22Rv1 (cell line): ENCODE measurements around the gene LRMDA.

Experiments
- H3K27ac ChIP-seq: fragments of 450-650 bp; 2 replicates; pipeline ENCODE4 v1.5.1; 2017
- ZFX ChIP-seq: fragments of 450-650 bp; IDR thresholded peaks from 2 replicates; pipeline ENCODE4 v1.6.1; 2017; ENCODE audit warnings: antibody characterized with exemption, borderline replicate concordance
- TF ChIP-seq, protein P1 (sequence below): fragments of 450-650 bp; IDR thresholded peaks from 2 replicates; pipeline ENCODE4 v1.5.1; 2017; ENCODE audit warnings: mild to moderate bottlenecking

LRMDA gene

DNA sequence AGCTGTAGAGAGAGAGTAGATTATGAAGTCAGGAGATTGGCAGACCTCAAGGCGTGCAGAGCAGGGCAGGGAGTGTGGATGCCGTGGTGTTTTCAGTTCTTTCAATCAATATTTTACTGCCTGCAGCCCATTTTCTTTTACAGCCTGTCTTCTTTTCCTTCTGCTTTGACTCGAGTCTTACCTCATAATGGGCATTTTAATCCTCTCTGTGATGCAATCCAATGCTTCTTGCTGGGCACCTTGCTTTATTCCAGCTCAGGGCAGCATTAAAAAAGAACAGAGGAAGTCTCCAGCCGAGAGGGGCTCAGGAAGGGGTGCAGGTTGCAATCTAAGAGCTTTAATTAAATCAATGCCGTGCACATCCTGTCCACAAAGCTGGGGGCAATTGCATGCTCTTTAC, 839.0 kb downstream of the LRMDA start:
- H3K27ac ChIP-seq, result no peak overlapping the region
- TF ChIP-seq ZFX, result no peak
- TF ChIP-seq, protein P1, sequence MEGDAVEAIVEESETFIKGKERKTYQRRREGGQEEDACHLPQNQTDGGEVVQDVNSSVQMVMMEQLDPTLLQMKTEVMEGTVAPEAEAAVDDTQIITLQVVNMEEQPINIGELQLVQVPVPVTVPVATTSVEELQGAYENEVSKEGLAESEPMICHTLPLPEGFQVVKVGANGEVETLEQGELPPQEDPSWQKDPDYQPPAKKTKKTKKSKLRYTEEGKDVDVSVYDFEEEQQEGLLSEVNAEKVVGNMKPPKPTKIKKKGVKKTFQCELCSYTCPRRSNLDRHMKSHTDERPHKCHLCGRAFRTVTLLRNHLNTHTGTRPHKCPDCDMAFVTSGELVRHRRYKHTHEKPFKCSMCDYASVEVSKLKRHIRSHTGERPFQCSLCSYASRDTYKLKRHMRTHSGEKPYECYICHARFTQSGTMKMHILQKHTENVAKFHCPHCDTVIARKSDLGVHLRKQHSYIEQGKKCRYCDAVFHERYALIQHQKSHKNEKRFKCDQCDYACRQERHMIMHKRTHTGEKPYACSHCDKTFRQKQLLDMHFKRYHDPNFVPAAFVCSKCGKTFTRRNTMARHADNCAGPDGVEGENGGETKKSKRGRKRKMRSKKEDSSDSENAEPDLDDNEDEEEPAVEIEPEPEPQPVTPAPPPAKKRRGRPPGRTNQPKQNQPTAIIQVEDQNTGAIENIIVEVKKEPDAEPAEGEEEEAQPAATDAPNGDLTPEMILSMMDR, result no peak

DNA sequence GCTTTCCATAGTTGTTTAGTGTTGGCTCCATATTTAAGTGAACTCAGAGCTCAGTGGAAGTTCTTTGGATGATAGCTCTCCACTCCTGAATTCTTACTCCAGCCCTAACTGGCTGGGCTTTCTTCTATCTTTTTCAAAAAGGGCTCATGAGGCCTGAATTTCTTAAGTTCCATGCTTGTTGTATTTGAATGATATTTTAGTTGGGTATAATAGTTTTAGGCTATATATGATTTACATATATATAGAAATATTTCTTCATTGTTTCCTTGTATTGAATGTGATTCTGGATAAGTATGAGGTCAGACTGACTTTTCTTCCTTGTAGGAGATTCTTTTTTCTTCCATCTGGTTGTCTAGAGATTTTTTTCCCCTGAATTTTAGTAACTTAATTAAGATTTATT, 843.5 kb downstream of the LRMDA start:
- TF ChIP-seq, protein P1, result no peak
- no peak for TF ChIP-seq ZFX
- H3K27ac ChIP-seq, result no peak overlapping the region

DNA sequence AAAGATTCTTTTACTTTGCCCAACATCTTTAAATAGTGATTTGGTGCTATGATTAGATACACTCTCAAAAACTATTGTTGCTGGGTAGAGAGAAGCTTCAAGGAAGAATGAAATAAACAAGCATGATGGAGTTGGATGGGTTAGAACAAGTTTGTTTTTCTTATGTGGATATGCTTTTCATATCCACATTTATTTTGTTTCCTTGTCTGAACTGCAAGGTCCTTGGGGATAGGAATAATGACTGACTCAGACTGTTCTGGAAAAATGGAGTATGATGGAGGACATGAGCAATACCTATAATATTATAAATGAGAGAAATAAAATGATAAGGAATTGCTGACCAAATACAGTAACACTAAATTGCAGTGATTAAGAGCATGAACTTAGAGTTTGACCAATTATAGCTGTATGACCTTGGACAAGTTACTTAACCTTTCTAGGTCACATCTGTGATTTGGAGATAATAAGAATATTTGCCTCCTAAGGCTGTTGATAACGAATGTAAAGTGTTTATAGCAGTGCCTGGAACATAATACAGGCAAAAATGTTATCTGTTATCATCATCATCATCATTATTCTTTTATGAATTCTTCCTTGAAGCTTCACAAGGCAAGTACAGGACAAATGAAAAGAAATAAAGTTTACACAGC, 847.5 kb downstream of the LRMDA start:
- no peak overlapping the region for H3K27ac ChIP-seq
- TF ChIP-seq, protein P1, result no peak
- TF ChIP-seq ZFX, result no peak

DNA sequence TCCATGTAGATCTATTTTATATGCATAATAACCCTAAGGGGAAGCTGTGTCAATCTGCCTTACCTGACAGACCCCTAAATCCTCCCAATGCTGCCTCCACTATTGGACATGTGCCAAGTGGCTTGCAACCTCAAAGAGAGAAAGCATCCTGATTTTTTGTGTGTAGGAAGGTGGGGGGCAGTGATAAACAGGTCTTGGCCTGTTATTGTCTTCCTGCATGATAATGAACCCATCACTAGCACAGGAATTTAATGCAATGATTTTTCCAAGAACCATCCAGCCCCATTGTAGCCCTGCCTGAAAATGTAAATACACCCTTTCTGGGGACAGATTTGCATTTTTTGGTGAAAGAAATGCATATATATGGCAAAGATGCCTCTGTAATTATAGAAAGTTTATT, 850.2 kb downstream of the LRMDA start:
- TF ChIP-seq, protein P1, result 0 out of 2 replicates have a peak, but pooled peaks have one; percentile 3
- TF ChIP-seq ZFX, result no peak
- H3K27ac ChIP-seq, result peak overlapping the region; percentile 99

DNA sequence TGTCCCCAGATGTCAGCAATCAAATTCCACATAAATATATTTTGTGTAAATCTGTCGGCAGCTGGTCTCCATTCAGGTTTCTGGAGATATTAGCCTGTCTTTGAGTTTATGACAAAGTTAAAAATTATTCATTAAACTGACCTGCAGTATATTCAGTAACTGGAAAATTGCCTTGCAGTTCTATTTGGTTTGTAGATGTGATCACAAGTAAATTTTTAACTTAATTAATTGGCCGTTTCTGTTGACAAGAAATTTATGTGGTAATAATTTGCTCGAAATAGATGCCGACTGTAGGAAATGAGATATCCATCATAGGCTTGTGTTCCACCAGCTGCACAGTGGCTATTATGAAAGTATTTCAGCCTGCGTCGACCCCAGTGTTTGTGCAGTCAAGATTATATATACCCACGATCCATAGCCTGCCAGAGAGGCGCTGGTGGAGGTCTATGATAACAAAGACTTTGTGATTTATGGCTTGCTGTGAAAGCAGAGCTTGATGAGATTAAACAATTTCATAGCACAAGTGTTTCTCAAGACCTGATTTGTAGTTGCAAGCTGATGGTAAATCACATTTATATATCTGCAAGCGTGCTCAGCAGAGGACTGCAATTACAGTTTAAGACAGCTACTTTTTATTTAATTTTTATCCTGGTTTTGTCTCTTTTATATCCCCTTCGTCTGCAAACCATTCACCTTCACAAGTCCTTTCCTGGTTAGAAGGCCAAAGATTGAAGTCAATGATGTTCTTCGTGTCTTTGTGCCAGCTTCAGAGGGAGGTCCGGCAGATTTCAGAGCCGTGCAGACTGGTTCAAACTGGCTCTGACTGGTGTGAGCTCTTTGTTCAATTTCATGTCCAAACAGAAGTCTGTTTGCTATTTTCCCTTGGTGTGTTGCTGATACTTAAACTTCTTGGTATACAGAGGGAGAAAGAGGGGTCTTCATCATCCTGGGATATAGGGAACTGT, 850.9 kb downstream of the LRMDA start:
- H3K27ac ChIP-seq, result peak overlapping the region; percentile 99
- TF ChIP-seq, protein P1, result 0 out of 2 replicates have a peak, but pooled peaks have one; percentile 4
- TF ChIP-seq ZFX, result no peak

DNA sequence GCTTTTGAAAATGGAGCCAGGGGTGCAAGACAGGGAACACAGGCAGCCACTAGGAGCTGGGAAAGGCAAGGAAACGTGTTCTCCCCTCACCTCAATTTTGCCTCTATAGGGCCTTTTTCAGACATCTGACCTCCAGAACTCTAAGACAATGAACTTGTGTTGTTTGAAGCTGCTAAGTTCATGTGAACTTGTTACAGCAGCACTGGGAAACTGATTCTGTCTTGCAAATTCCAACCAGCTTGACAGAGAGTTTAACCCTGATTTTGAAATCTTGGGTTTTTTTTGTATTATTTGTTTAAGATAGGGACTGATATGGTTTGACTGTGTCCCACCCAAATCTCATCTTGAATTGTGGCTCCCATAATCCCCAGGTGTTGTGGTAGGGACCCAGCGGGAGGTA, 852.9 kb downstream of the LRMDA start:
- H3K27ac ChIP-seq, result peak overlapping the region; percentile 99
- TF ChIP-seq, protein P1, result no peak
- no peak for TF ChIP-seq ZFX

DNA sequence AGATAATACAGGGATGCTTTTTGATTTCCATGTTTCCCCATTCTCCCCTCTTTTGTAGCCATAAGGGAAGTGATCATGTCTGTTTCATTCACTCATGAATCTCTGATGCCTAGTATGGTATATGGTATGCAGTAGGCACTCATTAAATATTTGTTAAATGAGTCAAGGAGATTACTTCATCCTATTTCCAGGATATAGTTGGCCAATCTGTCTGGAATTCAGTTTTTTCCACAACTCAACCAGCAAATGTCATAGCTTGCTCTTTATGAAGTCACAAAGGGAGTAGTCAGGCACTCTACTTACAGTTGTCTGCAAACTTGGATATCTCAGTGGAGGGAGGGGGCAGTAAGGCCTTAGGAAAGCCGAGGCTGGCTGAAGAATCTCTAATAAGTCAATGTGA, 853.6 kb downstream of the LRMDA start:
- TF ChIP-seq ZFX, result no peak
- TF ChIP-seq, protein P1, result no peak
- H3K27ac ChIP-seq, result no peak overlapping the region
